Psoas muscle (tissue), 8 donors: Measurements from ENCODE around the gene EDEM3. TPM values are rescaled to one million over a fixed set of nuclear protein-coding genes. Genes with fewer than 3 reads are reported as not detected.

Experiments used
- ATAC-seq, 4 donors: fragments of 200-7000 bp; cut with Tn5 transposase; one replicate each; pipeline ENCODE4 v1.9.1; 2020; ENCODE audit warnings: moderate library complexity in 3 of 4, mild to moderate bottlenecking in 2 of 4
- DNase-seq, 2 donors: peaks; one replicate each; pipeline ENCODE4 v3.0.0-alpha.2; 2020
- H3K27ac ChIP-seq: fragments of 200-600 bp; one replicate; pipeline ENCODE4 v1.8.0; 2022
- H3K27me3 ChIP-seq, 3 donors: fragments of 200-600 bp in 1 of 3; one replicate each; pipeline versions ENCODE4 v1.6.1 to v1.8.0; 2013 to 2022; ENCODE audit warnings: low read length in 2 of 3, mild to moderate bottlenecking in 2 of 3, moderate library complexity in 1 of 3; ENCODE audit not compliant: insufficient read depth in 3 of 3
- H3K36me3 ChIP-seq, 2 donors: fragments of 200-600 bp in 1 of 2; one replicate each; pipeline versions ENCODE4 v1.6.1 to v1.8.0; 2013 to 2022; ENCODE audit warnings: low read depth in 1 of 2, mild to moderate bottlenecking in 1 of 2, moderate library complexity in 1 of 2; ENCODE audit not compliant: insufficient read depth in 1 of 2
- H3K4me1 ChIP-seq: fragments of 200-600 bp; one replicate; pipeline ENCODE4 v1.8.0; 2022
- H3K4me3 ChIP-seq: fragments of 200-600 bp; one replicate; pipeline ENCODE4 v1.8.0; 2022; ENCODE audit warnings: mild to moderate bottlenecking
- H3K9me3 ChIP-seq: fragments of 200-600 bp; one replicate; pipeline ENCODE4 v1.8.0; 2022
- WGBS, 3 donors: extraction: QIAGEN DNeasy Blood & Tissue Kit; methylation state at CpG; one replicate each; pipeline versions ENCODE4 v1.1.6 to v1.1.7; 2013; 5-methylcytosine and 5-hydroxymethylcytosine counted together
- intact Hi-C, 2 donors: fragments of 100-400 bp; cut with DNase I; formaldehyde crosslinking; loops; one replicate each; pipeline versions ENCODE4 v1.11.0 to v1.14.2; 2022
- polyA plus RNA-seq, 3 donors: library from polyadenylated mRNA; stranded (reverse); fragments of 200-250 nt; gene quantifications; one replicate each; pipeline ENCODE4 v1.2.3, GENCODE V29; 2013
- total RNA-seq, 4 donors: library from RNA; stranded (reverse); fragmentation: NEBNext Ultra II Directional in 2 of 4; extraction: Animal tissue kit (Norgen Biotek cat#: 25700) in 2 of 4; gene quantifications; one replicate each; pipeline versions ENCODE4 v1.2.1 to v1.2.4, GENCODE V29; 2021 to 2023
- TF ChIP-seq, protein P1 (sequence below): fragments of 200-600 bp; IDR thresholded peaks from one replicate; pipeline ENCODE4 v1.8.0; 2022; ENCODE audit warnings: antibody characterized with exemption
- donor health status: healthy with polysubstance abuse.
- donor health status: DM: no; HTN: no; CAD: no; lungs with moderate emphysema.
- donor health status: Bipolar disorder and iron deficiency.
- donor health status: healthy.
- donor health status: DM: yes; HTN: yes; CAD: no.
- donor health status: DM: no; HTN: no; CAD: no.
- donor health status: DM: no; HTN: no; CAD: no.
- donor health status: DM: yes; HTN: yes; CAD: no.

EDEM3 gene
- total and polyA plus RNA-seq, 7 donors: 13.0 to 36.4 (median 24.6) TPM

DNA sequence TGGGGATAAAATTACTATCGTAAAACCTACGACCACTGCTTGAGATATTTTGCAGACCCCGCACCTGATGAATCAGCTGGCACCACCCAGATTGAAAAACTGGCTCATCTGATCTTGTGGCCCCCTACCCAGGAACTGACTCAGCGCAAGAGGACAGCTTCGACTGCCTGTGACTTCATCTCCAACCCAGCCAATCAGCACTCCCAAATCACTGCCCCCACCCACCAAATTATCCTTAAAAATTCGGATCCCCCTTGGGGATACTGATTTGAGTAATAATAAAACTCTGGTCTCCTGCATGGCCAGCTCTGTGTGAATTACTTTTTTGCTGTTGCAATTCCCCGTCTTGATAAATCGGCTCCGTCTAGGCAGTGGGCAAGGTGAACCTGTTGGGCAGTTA, 81.4 kb downstream of the EDEM3 start:
- H3K4me3 ChIP-seq: no peak overlapping the region
- intact Hi-C loops: no loop called here
- no peaks in the 10 kb centered on the region for H3K36me3 ChIP-seq
- no peaks in the 10 kb centered on the region for H3K4me1 ChIP-seq
- ATAC-seq (no peak), DNase-seq (no peak)
- no peaks in the 10 kb centered on the region for H3K27me3 ChIP-seq
- H3K9me3 ChIP-seq: no peaks in the 10 kb centered on the region
- no peak overlapping the region for H3K27ac ChIP-seq
- TF ChIP-seq, protein P1, sequence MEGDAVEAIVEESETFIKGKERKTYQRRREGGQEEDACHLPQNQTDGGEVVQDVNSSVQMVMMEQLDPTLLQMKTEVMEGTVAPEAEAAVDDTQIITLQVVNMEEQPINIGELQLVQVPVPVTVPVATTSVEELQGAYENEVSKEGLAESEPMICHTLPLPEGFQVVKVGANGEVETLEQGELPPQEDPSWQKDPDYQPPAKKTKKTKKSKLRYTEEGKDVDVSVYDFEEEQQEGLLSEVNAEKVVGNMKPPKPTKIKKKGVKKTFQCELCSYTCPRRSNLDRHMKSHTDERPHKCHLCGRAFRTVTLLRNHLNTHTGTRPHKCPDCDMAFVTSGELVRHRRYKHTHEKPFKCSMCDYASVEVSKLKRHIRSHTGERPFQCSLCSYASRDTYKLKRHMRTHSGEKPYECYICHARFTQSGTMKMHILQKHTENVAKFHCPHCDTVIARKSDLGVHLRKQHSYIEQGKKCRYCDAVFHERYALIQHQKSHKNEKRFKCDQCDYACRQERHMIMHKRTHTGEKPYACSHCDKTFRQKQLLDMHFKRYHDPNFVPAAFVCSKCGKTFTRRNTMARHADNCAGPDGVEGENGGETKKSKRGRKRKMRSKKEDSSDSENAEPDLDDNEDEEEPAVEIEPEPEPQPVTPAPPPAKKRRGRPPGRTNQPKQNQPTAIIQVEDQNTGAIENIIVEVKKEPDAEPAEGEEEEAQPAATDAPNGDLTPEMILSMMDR: no peak
- 71 to 80% (median 76%) methylated on average over 9 of the region's 9 CpGs for WGBS, 3 donors

DNA sequence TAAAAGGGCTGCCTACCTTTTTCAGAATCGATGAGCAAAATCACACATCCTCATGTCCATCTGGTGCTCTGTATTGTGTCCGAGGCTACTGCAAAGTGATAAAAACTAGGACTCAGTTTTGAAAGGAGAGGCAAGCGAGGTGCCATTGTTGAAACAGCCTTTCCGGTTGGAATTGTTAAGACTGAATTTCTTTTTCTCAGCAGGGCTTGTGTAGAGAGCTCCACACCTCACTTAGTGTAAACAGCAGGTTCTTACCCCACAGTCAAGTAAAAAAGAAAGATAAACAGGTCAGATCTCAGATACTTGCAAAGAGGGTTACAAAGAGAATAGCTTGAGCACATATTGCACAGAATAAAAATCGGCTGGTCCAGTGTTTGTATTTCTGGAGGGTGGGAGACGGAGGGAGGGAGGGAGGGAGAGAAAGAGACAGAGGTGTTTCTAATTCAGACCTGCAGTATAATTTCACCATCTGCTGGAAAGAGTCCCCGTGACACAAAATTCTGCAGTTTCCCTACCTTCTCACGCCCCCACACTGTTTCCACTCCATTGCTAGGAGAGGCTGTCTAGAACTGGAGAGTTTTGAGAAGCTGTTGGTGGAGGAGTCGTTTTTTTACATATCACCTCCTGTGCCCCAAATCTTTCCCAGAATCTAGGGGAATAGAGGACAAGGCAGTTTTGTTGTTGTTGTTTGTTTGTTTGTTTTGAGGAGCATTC, 82.5 kb downstream of the EDEM3 start:
- Histone ChIP-seq H3K4me3 (no peak overlapping the region), H3K9me3 (no peaks in the 10 kb centered on the region), H3K27me3 (no peaks in the 10 kb centered on the region), H3K4me1 (no peaks in the 10 kb centered on the region), H3K27ac (no peak overlapping the region), H3K36me3 (no peaks in the 10 kb centered on the region)
- intact Hi-C loops: no loop called here
- no peak for DNase-seq
- 70 to 75% (median 73%) methylated on average over 9 of the region's 9 CpGs for WGBS, 3 donors
- ATAC-seq: no peak
- TF ChIP-seq, protein P1: no peak

DNA sequence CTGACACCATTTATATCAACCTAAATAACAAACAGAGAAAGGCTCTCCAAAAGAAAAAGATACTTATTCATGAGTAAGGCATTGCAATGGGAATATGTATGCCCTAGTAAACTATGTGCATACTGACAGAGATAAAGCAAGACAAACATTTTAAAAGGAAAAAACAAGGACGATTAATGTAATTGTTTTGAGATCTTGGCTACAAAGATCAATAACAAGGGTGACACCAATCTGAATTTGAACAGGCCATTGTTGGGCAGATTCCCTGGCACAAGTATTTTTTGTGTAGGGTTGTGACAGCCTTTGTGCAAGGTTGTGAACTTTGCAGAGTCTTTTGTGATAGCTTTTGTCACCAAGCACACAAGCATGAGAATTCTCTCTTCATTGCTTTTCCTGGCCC, 85.3 kb downstream of the EDEM3 start:
- Histone ChIP-seq H3K9me3 (no peaks in the 10 kb centered on the region), H3K4me3 (no peak overlapping the region), H3K27ac (no peak overlapping the region), H3K27me3 (no peaks in the 10 kb centered on the region), H3K4me1 (peaks cover 7% of the 10 kb centered on the region), H3K36me3 (no peaks in the 10 kb centered on the region)
- DNase-seq (no peak), ATAC-seq (no peak)
- 62 to 77% (median 67%) methylated on average over 1 of the region's 1 CpG for WGBS, 3 donors
- intact Hi-C loops: loop anchor here (10.0 kb wide), 5 partner anchors 95 to 595 kb away; partner anchors contain the start of gene C1orf21 (in 1 of the 2)
- TF ChIP-seq, protein P1: no peak

DNA sequence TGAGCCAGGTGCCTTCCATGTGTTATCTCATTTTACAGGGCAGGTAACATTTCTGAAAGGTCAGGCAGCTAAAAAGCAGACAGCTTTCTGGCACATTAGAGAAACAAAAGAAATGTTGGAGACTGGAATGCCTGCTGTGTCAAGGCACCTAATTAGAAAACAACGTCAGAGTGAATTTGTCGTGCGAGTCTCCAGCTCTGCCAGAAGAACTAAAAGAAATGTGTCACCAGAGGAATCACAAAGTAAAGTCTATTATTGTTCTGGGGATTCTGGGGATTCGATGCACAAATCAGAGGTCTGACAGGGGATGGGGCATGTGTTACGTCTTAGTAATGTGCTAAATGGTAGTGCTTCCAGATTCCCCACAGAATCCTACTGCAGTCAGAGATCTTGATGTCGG, 89.3 kb downstream of the EDEM3 start:
- H3K9me3 ChIP-seq: no peaks in the 10 kb centered on the region
- no peak for DNase-seq
- no peaks in the 10 kb centered on the region for H3K27me3 ChIP-seq
- peak in 3 of 4 donors; percentile 45 to 63 (median 53) for ATAC-seq
- H3K4me1 ChIP-seq: peaks cover 13% of the 10 kb centered on the region
- TF ChIP-seq, protein P1: no peak
- H3K27ac ChIP-seq: peak overlapping the region; percentile 71
- intact Hi-C loops: loop anchor here (10.0 kb wide), 5 partner anchors 91 to 591 kb away; partner anchors contain the start of gene C1orf21 (in 1 of the 2)
- H3K4me3 ChIP-seq: no peak overlapping the region
- H3K36me3 ChIP-seq: no peaks in the 10 kb centered on the region
- 29 to 62% (median 44%) methylated on average over 6 of the region's 6 CpGs for WGBS, 3 donors
